GM15510 (cell line): ENCODE data around the gene FCHO1.

Source experiments
- POLR2A ChIP-seq: IDR thresholded peaks from 3 replicates; pipeline ENCODE4 v1.6.1; 2011; ENCODE audit warnings: borderline replicate concordance; ENCODE audit not compliant: insufficient read length; ENCODE audit errors: extremely low read depth

Gene FCHO1

GRCh38 chr19:17766543-17767131 is 15.4 kb downstream of the FCHO1 start:
- TF ChIP-seq POLR2A: no peak

- no peak for TF ChIP-seq POLR2A
These were observed 16.3 kb downstream of the FCHO1 start for GRCh38 chr19:17767559-17767958.

GRCh38 chr19:17770613-17771012 is 19.3 kb downstream of the FCHO1 start:
- no peak for TF ChIP-seq POLR2A

- TF ChIP-seq POLR2A: no peak
These were observed 20.9 kb downstream of the FCHO1 start for GRCh38 chr19:17772172-17772571.

GRCh38 chr19:17775245-17775927 is 24.1 kb downstream of the FCHO1 start:
- no peak for TF ChIP-seq POLR2A

- TF ChIP-seq POLR2A: no peak
These were observed 24.9 kb downstream of the FCHO1 start for GRCh38 chr19:17775991-17776803.

GRCh38 chr19:17778251-17778967 is 27.1 kb downstream of the FCHO1 start:
- no peak for TF ChIP-seq POLR2A

- TF ChIP-seq POLR2A: no peak
These were observed 28.0 kb downstream of the FCHO1 start for GRCh38 chr19:17778968-17779929.

- TF ChIP-seq POLR2A: no peak
These were observed 29.5 kb downstream of the FCHO1 start for GRCh38 chr19:17780781-17781180.

GRCh38 chr19:17784201-17785008 is 33.1 kb downstream of the FCHO1 start:
- no peak for TF ChIP-seq POLR2A

GRCh38 chr19:17787274-17787913 is 36.1 kb downstream of the FCHO1 start:
- no peak for TF ChIP-seq POLR2A

GRCh38 chr19:17788632-17789031 is 37.4 kb downstream of the FCHO1 start:
- no peak for TF ChIP-seq POLR2A
